NK-92 treated with Interleukin-12 subunit alpha and Interleukin-12 subunit beta, amount 100 ng/mL, for 24 hours (cell line): ENCODE data around the gene HOXD8.

Experiments used
- DNase-seq: peaks from one replicate; lab custom pipeline; 2025; lab: John Stamatoyannopoulos, UW

The HOXD8 gene

DNA sequence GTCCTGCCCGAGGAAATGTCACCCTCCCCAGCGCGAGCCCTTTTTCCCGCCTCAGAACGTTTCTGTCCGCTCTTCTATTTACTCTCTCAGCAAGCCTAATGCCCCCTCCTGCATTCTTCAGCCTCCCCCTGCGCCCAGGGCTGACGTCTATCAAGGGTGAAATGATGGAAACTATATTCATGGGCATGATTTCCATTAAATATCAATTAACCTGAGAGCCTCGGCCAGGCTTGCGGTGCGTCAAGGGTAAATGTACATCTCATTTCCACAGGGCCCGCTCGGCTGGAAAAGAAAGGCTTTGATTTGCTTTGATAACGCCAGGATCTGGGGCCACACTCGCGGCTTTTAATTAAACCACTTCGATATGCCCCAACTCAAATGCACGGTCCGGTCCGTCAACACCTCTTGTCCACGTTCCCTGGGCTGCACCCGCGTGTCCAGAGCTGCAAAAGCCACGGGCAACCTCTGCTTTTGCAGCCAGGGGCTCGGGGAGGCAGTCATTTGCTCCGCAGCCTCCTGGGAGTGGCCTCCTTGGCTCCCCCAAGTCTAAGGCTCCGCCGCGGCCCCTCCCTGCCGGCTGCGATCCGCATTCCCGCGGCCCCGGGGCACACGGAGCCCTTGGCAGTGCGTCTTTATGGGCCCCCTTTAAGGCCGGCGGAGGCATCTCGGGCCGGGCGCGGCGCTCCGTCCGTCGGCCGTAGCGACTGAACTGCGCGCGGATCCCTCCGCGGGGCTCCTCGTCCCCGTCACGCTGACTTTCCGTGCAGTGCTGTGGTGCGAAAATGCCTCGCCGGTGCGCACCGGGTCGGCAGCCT lies at the start of gene HOXD8:
HOXD8 (plus strand) TSS at position 724 of the 815 bp plus-strand sequence. CDS start 662 bp downstream, outside the sequence.
- no peak for DNase-seq

GRCh38 chr2:176079831-176080539 lies 49.5 kb upstream of the HOXD8 start:
- no peak for DNase-seq

GRCh38 chr2:176080540-176081375 lies 48.7 kb upstream of the HOXD8 start:
- DNase-seq: no peak

DNA sequence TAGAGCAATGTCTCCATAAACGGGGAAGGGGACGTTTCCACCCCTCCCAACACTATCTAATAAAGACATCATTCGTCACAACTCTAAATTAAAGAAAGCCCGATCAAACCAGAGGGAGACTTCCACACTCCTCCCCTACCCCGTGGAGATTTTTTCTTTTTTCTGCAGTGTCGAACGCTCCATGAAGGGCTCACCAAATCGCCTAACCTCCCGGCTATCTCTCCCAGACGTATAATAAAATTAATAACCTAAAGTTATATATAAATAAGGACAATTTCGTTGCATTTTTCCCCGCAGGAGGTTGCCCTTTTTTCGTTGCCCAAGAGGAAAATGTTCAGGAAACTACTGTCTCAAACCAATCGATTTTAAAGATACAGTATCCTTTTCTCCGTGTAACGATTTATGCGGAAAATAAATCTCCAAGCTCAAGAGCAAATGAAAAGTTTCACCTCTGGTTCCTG lies 48.1 kb upstream of the HOXD8 start:
- DNase-seq: no peak

GRCh38 chr2:176081837-176082524 lies 47.5 kb upstream of the HOXD8 start:
- no peak for DNase-seq

DNA sequence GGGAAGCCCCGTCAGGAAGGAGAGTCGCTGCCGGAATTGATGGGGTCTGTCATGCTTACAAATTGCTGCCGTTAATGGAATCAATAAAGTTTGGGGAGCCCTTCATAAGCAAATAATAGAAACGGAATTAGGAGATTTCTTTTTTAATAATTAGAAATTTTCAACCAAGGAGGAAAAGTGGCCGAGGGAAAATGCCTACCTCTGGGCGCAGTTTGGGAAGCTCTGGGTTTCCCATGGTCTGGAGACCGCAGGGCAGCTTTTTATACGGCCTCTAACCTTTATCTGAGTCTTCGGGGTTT lies 47.0 kb upstream of the HOXD8 start:
- DNase-seq: no peak

DNA sequence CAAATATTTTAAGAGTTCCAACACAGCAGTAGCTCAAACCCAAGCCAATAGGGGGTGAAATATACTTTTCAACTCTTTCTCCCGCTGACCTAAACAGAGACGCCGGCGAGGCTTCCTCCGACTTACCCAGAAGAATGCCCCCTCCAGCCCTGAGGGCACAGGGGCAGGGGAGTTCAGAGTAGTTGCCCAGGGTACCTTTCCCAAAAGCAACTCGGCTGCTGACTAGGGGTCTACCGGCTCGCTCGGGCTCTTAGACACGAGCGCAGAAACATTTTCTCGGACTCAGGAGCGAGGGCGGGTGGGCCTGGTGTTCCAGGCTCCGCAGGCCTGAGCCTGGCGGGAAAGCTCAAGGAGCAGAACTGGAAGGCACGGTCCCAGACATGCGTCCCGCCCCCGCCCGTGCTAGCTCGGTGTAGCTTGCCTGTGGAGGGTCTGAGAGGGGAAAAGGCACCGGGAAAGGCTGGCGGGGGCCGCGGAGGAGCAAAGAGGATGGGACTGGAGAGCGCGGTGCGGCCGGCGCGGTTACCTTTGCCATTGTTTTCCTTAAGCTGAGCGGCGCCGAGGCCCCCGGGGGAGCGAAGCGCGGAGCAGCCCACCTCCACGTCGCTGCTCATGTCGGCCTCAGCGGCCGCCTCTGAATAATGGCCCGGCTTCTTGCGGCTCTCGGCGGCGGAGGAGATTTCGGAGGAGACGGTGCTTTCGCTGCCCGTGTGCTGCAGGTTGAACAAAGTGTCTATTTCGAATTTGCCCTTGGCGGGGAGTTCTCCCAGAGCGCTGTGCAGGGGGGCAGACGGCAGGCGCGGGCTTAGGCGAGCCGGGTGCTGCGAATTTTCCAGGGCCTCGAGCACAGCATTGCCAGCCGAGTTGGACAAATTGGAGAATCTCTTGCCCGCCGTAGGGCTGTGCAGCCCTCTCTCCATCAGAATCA lies 46.4 kb upstream of the HOXD8 start:
- no peak for DNase-seq

DNA sequence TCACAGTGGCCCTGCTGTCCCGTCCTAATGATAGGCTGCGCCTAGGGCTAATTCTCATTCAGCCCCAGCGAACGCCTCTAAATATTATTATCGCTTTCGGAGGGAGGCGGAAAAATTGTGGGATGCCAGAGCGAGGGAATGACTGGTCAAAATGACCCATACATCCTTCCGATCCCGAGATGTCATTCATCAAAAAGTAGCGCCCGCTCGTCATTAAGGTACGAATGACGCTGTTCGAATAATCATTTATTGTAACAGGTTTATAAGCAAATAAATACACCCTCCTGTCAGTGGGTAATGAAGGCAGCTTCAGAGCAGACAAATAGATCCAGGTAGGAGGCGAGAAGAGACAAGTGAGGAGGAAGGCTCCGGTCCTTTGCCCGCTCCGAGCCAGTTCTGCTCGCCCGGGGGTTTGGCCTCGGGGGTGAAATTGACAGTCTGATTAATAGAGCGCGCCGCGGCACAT lies 45.7 kb upstream of the HOXD8 start, which contains the start of gene EVX2:
EVX2 (minus strand) TSS at position 167 of the 466 bp plus-strand sequence. CDS start 186 bp downstream, outside the sequence.
- DNase-seq: no peak

GRCh38 chr2:176084611-176085119 lies 44.8 kb upstream of the HOXD8 start:
- DNase-seq: no peak

- DNase-seq: no peak
Measured at GRCh38 chr2:176085120-176085788, 44.3 kb upstream of the HOXD8 start.

DNA sequence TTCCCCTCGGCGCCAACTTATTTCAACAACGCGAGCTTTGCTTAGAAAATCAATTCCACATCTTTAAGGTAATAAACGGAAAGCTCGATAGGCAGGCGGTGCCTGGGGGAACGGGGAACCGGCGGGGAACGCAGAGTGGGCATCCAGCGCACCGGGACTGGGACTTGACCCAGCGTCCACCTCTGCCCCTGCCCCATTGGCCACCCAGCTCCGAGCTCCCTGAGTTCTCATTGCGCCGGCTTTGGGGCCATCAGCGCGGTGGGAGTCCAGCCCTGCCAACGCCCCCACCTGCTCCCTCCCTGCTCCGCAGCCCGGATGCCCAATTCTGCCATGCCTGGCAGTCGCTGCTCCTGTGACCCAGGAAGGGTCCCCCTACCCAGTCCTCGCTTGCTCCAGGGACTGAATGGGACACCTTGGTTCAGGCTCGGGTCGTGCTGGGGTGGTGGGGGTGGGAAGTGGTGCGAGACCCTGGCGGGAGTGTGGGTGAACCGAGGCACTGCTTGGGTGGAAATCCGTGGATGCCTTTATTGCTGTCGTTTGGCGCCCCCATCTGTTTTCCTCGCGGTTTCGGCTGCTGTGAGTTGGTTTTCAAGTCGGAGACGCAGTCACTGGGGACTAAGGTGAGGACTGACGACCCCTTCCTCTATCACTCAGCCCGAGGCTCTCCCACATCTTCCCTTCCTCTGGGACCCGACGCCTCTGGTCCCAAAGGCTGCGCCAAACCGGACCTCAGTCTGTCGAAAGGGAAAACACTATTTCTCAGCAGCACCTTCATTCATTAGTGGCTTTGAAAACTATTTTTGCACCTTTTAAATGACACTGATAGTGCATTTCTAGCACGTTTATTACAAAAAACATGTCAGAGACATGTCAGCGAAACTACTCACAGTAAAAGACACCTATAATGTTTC lies 43.4 kb upstream of the HOXD8 start:
- DNase-seq: no peak

DNA sequence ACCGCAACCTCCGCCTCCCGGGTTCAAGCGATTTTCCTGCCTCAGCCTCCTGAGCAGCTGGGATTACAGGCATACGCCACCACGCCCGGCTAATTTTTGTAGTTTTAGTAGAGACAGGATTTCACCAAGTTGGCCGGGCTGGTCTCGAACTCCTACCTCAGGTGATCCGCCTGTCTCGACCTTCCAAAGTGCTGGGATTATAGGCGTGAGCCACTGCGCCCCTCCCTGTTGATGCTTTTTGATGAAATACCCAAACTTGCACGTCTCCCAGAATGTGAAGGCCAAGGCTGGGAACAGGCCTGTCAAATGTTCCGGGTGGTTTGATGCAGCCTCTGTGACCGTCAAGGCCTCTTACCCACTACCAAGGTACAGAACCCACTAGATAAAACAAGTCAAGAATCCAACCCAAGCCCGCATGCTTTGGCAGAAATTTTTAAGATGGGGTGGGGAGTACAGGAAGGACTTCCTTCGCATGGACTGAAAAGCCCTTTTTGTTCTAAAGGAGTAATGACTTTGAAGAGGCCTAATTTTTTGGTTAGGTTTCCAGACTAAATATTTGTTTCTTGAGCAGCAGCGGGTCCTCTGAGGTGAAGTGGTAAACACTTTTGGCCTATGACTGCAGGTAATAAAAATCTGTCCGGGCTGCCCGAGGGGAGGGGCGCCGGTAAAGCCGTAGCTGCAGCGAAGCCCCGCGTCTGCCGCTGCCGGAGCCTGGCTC lies 42.0 kb upstream of the HOXD8 start:
- no peak for DNase-seq

- DNase-seq: no peak
Measured at GRCh38 chr2:176088048-176088936, 41.2 kb upstream of the HOXD8 start.

DNA sequence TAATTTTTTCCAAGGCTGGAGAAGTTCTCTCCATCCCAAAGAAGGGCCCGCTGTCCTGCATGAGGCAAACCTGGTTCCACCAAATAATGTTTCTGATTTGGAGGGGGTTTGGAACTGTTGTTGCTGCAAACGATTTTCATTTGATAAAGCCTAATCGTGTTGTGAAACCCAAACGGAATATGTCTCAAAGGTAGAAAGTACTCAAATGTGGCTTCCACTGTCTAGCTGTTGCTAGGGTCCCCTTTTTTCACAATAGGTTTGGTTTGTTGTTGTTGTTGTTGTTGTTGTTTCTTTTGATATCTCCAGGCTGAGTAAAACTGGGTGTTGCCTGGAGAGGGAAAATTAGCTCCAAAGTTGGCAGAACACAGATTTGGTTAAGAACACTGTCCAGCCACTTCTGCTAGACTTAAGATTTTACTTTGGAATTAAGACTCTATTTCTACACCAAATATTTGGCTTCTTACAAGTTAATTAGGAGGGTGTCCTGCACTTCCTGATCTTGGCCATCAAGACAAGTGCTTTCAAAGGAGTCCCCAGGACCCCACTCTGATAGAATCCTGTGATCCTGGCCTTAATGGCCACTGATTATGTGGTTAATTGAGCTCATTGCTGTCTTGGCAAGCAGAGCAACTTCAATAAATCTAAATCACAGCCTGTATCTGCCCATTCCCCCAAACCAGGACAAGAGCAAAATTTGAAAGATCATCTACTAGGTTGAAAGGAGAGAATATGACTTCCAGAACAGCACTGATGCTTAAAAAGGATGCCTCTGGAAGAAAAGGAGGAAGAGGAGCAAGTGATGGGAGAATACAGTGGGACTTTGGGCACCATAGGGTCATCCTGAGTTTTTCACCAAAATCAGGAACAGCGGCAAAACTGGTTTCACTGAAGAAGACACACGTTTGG lies 40.3 kb upstream of the HOXD8 start:
- DNase-seq: no peak

DNA sequence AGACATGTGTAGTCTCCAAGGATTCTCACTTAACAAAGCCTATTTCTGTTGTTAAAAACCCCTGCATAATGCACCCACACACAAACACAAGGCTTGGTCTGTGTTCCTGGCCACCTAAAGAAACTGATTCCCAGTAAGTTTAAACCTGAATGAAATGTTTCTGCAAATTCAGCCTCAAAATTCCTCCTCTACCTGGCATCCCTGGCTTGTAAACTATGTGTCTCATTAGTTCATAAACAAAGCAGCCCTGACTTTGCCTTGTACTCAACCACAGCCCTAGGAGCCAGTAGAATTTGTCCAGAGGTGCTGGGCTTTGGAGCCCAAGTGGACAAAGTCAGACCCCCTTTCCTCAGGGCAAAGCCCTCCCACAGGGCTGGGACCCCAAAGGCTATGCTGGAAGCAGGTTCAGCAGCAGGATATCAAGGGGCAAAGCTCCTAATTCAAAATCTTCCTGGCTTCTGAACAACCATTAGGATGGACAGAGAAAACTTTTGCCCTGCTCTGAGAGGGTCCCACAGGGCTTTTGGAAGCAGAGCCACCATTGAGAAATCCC lies 39.6 kb upstream of the HOXD8 start:
- DNase-seq: no peak

- no peak for DNase-seq
Measured at GRCh38 chr2:176090862-176091261, 38.6 kb upstream of the HOXD8 start.
